SK-N-DZ (cell line): ENCODE measurements around the gene MIOS.
A peak's percentile ranks its signal among the peaks of the same experiment; 100 is the strongest.

Experiments
- DNase-seq: peaks from one replicate; pipeline ENCODE4 v3.0.0-alpha.2; 2015; ENCODE audit warnings: low spot score

Gene MIOS

GRCh38 chr7:7583731-7584130 lies 17.0 kb downstream of the MIOS start:
- DNase-seq: no peak

DNA sequence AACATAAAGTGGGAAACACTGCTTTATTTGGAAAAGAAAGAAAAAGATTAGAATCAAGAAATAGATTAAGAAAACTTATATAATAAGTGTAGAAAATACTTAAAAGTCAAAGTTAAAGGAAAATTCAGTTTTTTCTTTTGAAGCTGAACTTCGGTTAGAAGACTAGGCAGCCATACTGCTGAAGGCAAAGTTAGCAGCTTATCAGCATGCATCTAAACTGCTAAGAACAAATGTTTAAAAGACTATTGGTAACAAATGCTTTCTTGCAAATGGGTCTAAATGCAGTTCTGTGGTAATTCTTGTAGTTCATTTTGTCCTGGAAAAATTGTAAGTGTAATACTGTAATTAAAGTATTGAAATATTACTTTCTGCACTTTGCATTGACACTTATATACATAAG lies 18.0 kb downstream of the MIOS start:
- DNase-seq: no peak

GRCh38 chr7:7585241-7585928 lies 18.7 kb downstream of the MIOS start:
- DNase-seq: no peak

DNA sequence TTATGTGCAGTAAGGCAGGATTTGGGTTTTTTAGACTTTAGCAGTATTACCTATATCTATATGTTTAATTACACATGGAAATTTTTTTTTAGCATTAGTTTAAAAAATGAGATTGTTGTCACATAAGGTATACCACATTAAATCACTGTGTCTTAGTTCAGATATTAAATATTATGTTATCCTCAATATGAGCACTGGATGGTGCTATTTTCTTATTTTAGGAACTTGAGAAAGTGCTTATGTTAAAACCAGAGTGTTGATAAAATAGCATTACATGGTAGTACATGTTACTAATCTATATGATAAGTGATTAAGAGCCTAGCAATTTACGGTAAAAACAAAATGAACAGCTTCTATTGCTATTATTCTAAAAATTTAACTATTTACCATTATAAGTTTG lies 28.8 kb downstream of the MIOS start:
- DNase-seq: no peak

DNA sequence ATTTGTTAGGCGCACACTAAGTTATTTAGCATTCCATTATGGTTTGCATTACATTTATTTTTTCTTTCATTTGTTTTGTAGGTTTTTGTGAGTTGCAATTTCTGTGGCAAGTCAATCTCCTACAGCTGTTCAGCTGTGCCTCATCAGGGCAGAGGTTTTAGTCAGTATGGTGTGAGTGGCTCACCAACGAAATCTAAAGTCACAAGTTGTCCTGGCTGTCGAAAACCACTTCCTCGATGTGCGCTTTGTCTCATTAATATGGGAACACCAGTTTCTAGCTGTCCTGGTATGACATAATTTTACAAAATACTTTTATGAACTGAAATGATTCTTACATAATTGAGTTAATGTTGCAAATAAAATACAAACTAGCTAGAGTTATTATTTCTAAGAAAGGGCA lies 29.5 kb downstream of the MIOS start:
- DNase-seq: no peak

DNA sequence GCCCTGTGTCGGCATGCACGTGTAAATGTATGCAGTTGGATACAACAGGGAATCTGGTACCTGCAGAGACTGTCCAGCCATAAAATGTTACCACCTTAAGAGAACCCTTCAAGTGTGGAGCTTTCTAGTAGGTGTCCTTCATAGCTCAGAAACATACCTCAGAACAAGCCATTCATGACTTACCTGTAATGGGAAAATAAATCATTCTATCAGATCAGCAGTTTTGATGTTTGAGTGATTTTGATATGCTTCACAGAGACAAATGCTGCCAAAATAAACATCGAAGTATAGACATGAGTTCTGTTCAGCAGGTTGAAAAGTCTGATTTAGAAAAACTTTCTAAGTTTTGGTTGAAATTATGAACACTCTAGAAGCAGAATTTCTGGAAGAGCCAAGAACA lies 40.3 kb downstream of the MIOS start:
- DNase-seq: no peak

DNA sequence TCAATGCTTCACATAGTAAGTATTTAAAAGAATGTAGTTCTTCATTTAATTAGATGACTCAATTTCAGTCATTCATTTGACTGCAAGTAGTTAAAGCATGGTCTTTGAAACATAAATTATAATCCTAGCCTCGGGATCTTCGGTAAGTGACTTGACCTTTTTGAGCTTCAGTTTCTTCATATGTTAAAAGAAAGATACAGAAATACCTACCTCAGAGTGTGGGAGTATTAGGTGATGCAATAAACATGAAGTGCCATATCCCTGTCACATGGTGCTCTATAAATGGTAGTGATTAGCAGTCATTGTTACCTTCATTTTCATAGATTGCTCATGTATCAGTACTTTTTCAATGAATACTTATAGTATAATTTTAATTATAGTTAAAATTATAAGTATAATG lies 42.6 kb downstream of the MIOS start:
- no peak for DNase-seq

DNA sequence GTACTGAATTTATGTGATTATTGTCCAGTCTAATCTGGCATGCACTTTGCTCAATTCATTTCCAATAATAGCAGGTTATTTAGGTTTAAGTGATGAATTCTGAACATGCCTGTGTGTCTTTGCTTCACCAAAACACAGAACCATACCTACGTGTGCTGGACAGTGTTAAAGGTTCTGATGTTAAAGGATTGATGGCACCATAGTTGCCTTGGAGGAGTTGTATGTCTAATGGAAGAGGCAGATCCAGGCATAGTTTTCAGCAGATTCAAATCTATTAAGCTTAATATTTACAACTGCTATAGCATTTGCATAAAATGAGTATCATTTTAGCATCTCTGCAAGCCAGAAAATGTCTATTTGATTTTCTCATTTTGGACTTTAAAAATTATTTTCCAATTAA lies 45.8 kb downstream of the MIOS start:
- DNase-seq: no peak

- DNase-seq: no peak
Measured at GRCh38 chr7:7613210-7613609, 46.5 kb downstream of the MIOS start.

- DNase-seq: no peak
Measured at GRCh38 chr7:7614018-7614741, 47.5 kb downstream of the MIOS start.

DNA sequence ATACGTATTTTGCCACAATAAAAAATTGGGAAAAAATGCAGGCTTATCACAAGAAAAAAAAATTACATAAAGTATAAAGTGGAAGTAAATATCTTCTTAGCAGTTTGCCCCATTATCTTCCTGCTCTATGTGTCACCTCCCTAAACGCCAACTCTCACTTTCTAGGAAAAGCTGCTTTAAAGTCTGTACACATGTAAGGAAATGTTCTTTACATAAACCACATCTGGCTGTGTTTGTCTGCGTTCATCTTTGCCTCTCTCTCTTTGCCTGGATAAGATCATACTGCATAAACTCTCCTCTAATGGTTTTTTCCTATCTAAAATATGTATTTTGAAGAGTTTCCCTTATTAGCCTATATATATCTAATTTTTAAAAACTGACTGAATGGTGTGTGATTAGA lies 50.9 kb downstream of the MIOS start:
- DNase-seq: no peak

GRCh38 chr7:7618410-7618809 lies 51.7 kb downstream of the MIOS start:
- DNase-seq: no peak

DNA sequence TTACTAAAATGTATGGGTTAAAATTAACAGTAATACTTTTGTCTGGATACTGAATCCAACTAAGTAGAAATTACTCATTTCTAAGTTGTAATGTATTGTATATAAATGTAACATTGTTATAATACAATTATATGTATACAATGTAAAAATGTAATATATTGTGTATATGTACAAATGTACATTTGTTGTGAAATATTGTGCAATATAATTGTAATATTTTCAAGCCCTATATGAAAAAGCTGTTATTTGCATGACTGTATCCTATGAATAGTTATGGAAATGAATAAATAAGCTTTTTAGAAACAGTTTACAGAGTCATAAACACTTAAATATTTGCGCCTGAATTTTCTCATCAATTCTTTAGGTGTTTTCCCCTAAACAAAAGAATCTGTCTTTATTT lies 53.6 kb downstream of the MIOS start:
- no peak for DNase-seq

- peak; percentile 74 for DNase-seq
Measured at GRCh38 chr7:7620644-7621210, 54.0 kb downstream of the MIOS start.

DNA sequence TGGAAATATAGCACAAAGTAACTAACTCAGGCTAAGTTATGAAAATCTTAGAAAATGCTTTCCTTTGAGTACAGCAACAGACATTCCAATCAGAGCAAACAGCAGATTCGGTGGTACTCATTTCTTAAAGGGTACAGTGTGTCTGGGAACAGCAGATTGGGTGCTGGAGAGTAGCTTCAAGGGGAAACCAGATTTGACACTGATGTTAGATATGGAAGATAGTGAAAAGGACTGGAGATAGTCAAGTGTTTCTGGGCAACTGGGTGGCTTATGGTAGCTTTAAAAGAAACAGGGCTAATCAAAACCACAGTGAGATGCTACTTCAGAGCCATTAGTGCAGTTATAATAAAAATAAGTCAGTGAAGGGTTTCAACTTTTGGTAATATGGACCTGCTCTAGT lies 61.8 kb downstream of the MIOS start:
- DNase-seq: peak; percentile 61

DNA sequence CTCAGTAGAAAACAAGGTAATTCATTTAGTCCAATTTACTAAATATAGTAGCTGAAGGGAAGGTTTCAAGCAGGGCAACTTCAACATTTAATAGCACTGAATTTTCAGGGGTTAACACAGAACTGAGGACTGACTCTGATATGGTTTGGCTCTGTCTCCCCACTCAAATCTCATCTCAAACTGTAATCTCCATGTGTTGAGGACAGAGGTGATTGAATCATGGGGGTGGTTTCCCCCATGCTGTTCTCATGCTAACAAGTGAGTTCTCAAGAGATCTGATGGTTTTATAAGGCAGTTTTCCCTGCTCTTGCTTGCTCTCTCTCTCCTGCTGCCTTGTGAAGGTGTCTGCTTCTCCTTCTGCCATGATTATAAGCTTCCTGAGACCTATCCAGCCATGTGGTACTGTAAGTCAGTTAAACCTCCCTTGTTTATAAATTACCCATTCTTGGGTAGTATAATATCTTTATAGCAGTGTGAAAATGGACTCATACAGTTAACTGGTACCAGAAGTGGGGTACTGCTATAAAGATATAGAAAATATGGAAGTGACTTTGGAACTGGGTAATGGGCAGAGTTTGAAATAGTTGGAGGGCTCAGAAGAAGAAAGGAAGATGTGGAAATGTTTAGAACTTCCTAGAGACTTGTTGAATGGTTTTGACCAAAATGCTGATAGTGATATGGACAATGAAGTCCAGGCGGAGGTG lies 64.1 kb downstream of the MIOS start:
- DNase-seq: no peak

GRCh38 chr7:7639421-7639820 lies 72.7 kb downstream of the MIOS start:
- no peak for DNase-seq

- DNase-seq: no peak
Measured at GRCh38 chr7:7639847-7640220, 73.2 kb downstream of the MIOS start.

DNA sequence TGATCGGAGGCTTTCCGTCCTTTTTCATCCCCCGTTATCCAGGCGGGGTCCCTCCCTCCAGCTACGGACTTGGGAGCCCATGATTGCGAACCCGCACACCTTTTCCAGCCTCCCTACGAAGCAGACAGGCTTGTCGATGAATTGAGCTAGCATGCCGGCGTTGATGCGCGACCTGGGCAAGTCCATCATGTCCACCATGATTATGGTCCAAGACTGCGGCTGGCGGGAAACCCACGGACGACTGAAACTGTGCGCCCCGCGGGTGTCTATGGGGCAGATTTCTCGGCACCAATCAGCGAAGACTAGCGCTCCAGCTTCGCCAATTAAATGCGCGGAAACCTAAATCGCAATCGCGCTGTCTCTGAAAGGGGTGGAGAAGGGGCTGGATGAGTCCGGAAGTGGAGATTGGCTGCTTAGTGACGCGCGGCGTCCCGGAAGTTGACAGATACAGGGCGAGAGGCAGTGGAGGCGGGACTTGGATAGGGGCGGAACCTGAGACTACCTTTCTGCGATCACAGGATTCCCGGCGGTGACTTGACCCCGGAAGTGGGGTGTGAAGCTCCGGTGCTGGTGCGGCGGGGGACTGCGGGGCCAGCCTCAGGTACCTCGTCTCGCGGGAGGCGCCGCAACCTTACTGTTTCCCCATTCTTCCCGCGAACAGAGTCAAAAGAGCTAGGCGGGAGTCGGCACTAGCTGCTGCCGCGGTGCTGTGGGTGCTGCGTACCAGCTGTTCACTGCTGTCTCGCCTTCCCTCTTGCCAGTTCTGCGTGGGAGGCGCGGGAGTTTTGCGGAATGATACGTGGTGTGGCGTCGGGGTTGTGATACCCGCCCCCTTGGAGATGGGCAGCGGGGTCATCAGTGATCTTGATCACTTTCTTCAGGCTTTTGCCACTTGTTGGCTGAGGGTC lies 73.8 kb downstream of the MIOS start, which contains the start of gene UMAD1:
Gene UMAD1 (plus strand): TSS at position 532 of the 908 bp plus-strand sequence. CDS start 32,620 bp downstream, outside the sequence.
- peak; percentile 100 for DNase-seq

DNA sequence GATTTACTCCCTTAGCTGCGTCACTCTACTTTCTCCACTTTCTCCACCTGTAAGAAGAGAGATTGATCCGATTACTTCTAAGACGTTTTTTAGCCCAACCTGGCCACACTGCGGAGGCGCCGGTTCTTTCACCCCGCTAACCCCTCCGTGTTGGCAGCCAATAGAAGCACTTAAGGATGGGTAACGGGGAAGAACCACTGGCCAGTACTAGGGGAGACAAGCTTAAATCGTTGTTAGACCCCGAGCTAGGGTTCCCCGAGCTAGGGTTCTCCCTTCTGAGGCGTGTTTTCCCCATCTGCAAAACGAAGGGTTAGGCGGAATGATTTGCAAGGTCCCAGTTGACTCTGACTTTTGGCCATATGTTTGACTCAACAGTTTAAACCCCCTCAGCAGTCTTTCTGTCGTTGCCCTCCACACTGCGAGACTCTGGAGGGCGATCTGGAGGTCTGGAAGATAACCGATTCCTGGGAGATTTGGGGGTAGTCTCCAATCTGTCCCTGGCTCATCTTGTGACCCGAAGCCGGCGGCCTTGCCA lies 74.5 kb downstream of the MIOS start:
- no peak for DNase-seq

DNA sequence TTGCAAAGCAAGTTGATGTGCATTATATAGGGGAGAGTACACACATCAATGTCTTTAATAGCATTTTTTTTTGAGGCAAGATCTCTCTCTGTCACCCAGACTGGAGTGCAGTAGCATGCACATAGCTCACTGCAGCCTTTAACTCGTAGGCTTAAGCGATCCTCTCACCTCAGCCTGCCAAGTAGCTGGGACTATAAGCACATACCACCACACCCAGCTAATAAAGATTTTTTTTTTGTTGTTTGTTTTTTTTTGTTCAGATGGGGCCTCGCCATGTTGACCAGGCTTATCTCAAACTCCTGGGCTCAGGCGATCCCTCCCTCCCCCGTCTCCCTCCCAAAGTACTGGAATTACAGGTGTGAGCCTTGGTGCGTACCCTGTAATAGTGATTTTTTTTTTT lies 75.4 kb downstream of the MIOS start:
- DNase-seq: no peak
